IMR-90 (cell line): ENCODE data around the gene TSHZ3. TPM values are rescaled to one million over a fixed set of nuclear protein-coding genes. Genes with fewer than 3 reads are reported as not detected.

ENCODE experiments used
- ATAC-seq: fragments of 200-7000 bp; cut with Tn5 transposase; 2 replicates; pipeline ENCODE4 v1.9.1; 2020; ENCODE audit warnings: low read depth, mild to moderate bottlenecking, moderate library complexity
- BruUV-seq: library from RNA; stranded (reverse); fragments of 400-500 nt; replicated peaks from 2 replicates; lab custom pipeline; 2021; lab: Mats Ljungman, UMichigan
- CTCF ChIA-PET: fragments of 300-600 bp; formaldehyde crosslinking; extraction: SDS; loops from one replicate; lab custom pipeline; 2021; ENCODE audit warnings: antibody characterized with exemption; lab: Yijun Ruan, JAX
- POLR2A ChIA-PET: fragments of 300-600 bp; sonication (Branson Sonifier 250); formaldehyde crosslinking; loops from one replicate; lab custom pipeline; 2022; ENCODE audit warnings: antibody characterized with exemption; ENCODE audit not compliant: unreplicated experiment; lab: Charles Lee
- DNase-seq: peaks from one replicate; pipeline ENCODE4 v3.0.0; 2013
- H2AFZ ChIP-seq: replicated peaks from 2 replicates; pipeline ENCODE3; 2013; ENCODE audit warnings: low read length, mild to moderate bottlenecking; ENCODE audit not compliant: poor library complexity
- H2AK5ac ChIP-seq: 2 replicates; pipeline ENCODE4 v1.6.1; 2013; ENCODE audit warnings: low read depth, low read length, inconsistent platforms
- H2AK9ac ChIP-seq: replicated peaks from 2 replicates; pipeline ENCODE3; 2013; ENCODE audit warnings: mild to moderate bottlenecking, low read depth, low read length, moderate library complexity; ENCODE audit not compliant: poor library complexity
- H2BK120ac ChIP-seq: 2 replicates; pipeline ENCODE4 v1.6.1; 2013; ENCODE audit warnings: low read depth, low read length, inconsistent platforms
- H2BK15ac ChIP-seq: 3 replicates; pipeline ENCODE4 v1.6.1; 2013; ENCODE audit warnings: low read depth, low read length, inconsistent platforms
- H2BK20ac ChIP-seq: 2 replicates; pipeline ENCODE4 v1.6.1; 2013; ENCODE audit warnings: low read depth, mild to moderate bottlenecking, inconsistent platforms, low read length, moderate library complexity
- H2BK5ac ChIP-seq: 2 replicates; pipeline ENCODE4 v1.6.1; 2013; ENCODE audit warnings: mild to moderate bottlenecking, low read depth, low read length, inconsistent platforms; ENCODE audit not compliant: poor library complexity, severe bottlenecking
- H3K14ac ChIP-seq: replicated peaks from 2 replicates; pipeline ENCODE4 v1.6.1; 2013; ENCODE audit warnings: low read depth, low read length, inconsistent platforms
- H3K18ac ChIP-seq: 2 replicates; pipeline ENCODE4 v1.6.1; 2013; ENCODE audit warnings: low read depth, low read length, control low read depth
- H3K23ac ChIP-seq: 2 replicates; pipeline ENCODE4 v1.6.1; 2013; ENCODE audit warnings: low read depth, low read length, inconsistent platforms
- H3K27ac ChIP-seq: 2 replicates; pipeline ENCODE4 v1.5.1; 2013; ENCODE audit warnings: mild to moderate bottlenecking, control low read depth, low read length; ENCODE audit not compliant: insufficient read depth
- H3K27me3 ChIP-seq: 2 replicates; pipeline ENCODE4 v1.6.1; 2013; ENCODE audit warnings: low read length; ENCODE audit not compliant: control insufficient read depth, insufficient read depth
- H3K36me3 ChIP-seq: 2 replicates; pipeline ENCODE4 v1.6.1; 2013; ENCODE audit warnings: low read length, mixed read lengths; ENCODE audit not compliant: control insufficient read depth, insufficient read depth
- H3K4ac ChIP-seq: 2 replicates; pipeline ENCODE4 v1.6.1; 2013; ENCODE audit warnings: low read depth, low read length, inconsistent platforms
- H3K4me1 ChIP-seq: 2 replicates; pipeline ENCODE4 v1.6.1; 2013; ENCODE audit warnings: low read length, mixed read lengths; ENCODE audit not compliant: control insufficient read depth, insufficient read depth
- H3K4me2 ChIP-seq: 2 replicates; pipeline ENCODE4 v1.6.1; 2013; ENCODE audit warnings: low read depth, mild to moderate bottlenecking, control low read depth, low read length, moderate library complexity
- H3K4me3 ChIP-seq: 2 replicates; pipeline ENCODE4 v1.5.1; 2013; ENCODE audit warnings: low read depth, mild to moderate bottlenecking, control low read depth, low read length, moderate library complexity; ENCODE audit not compliant: insufficient read depth
- H3K56ac ChIP-seq: 2 replicates; pipeline ENCODE4 v1.6.1; 2013; ENCODE audit warnings: low read length, inconsistent platforms; ENCODE audit not compliant: insufficient read depth; ENCODE audit errors: extremely low read depth
- H3K79me1 ChIP-seq, 2 experiments: 2 replicates each; pipeline ENCODE4 v1.6.1; 2013; ENCODE audit warnings: low read length in 2 of 2, inconsistent platforms in 1 of 2, low read depth in 1 of 2
- H3K9ac ChIP-seq: 2 replicates; pipeline ENCODE4 v1.6.1; 2013; ENCODE audit warnings: low read depth, low read length, control low read depth
- H3K9me1 ChIP-seq: 2 replicates; pipeline ENCODE4 v1.6.1; 2013; ENCODE audit warnings: low read length, inconsistent platforms; ENCODE audit not compliant: insufficient read depth
- H3K9me3 ChIP-seq: 2 replicates; pipeline ENCODE4 v1.6.1; 2013; ENCODE audit warnings: low read length; ENCODE audit not compliant: control insufficient read depth, insufficient read depth
- H4K20me1 ChIP-seq: 2 replicates; pipeline ENCODE4 v1.6.1; 2013; ENCODE audit warnings: low read length, inconsistent platforms; ENCODE audit not compliant: insufficient read depth
- H4K5ac ChIP-seq: 2 replicates; pipeline ENCODE4 v1.6.1; 2013; ENCODE audit warnings: mild to moderate bottlenecking, low read depth, low read length, control low read depth
- H4K8ac ChIP-seq, 2 experiments: 2 replicates each; pipeline ENCODE4 v1.6.1; 2013; ENCODE audit warnings: low read depth in 2 of 2, low read length in 2 of 2, control low read depth in 1 of 2, inconsistent platforms in 1 of 2
- H4K91ac ChIP-seq: 2 replicates; pipeline ENCODE4 v1.6.1; 2013; ENCODE audit warnings: low read depth, low read length, inconsistent platforms; ENCODE audit not compliant: insufficient read depth
- NFE2L2 ChIP-seq: fragments of 150-350 bp; IDR thresholded peaks from 2 replicates; pipeline ENCODE4 v1.6.1; 2016; ENCODE audit warnings: low read depth, mild to moderate bottlenecking, low read length
- WGBS, 2 experiments: methylation state at CpG; one replicate each; pipeline versions ENCODE4 v1.1.5 to v1.1.7; 2013; ENCODE audit warnings: missing lambda C conversion rate in 2 of 2; ENCODE audit not compliant: insufficient read length in 1 of 2; ENCODE audit errors: extremely low coverage in 2 of 2; 5-methylcytosine and 5-hydroxymethylcytosine counted together
- dilution Hi-C: fragments of 300-500 bp; cut with HindIII; formaldehyde crosslinking; loops from one replicate; pipeline ENCODE4 v1.14.3; 2018; ENCODE audit warnings: low sequenced_read_pairs; ENCODE audit not compliant: unreplicated experiment
- in situ Hi-C: fragments of 300-500 bp; cut with MboI; formaldehyde crosslinking; loops from 3 replicates; pipeline ENCODE4 v1.14.3; 2019; ENCODE audit warnings: low sequenced_read_pairs, inconsistent platforms, mixed read lengths
- intact Hi-C: fragments of 100-400 bp; cut with micrococcal nuclease; formaldehyde crosslinking; loops from 2 replicates; pipeline ENCODE4 v1.10.0; 2022
- polyA plus RNA-seq, 3 experiments: library from polyadenylated mRNA; depleted of rRNA; stranded (reverse); fragments of >200 nt; gene quantifications; 2 replicates each; pipeline ENCODE4 v1.2.3, GENCODE V29; 2012; ENCODE audit warnings: low replicate concordance in 1 of 3
- total RNA-seq: library from RNA; depleted of rRNA; stranded (reverse); fragments of >200 nt; gene quantifications from 2 replicates; pipeline ENCODE4 v1.2.3, GENCODE V29; 2012

TSHZ3 gene
- total and polyA plus RNA-seq, 2 of the 4 experiments (the other 2 are of a cell fraction): 8.1 to 13.0 TPM

GRCh38 chr19:31255831-31256592, 93.2 kb downstream of the TSHZ3 start:
- Histone ChIP-seq H2BK20ac (no peak overlapping the region), H3K4me2 (no peak overlapping the region), H2BK15ac (no peak overlapping the region), H3K4me1 (peaks cover 9% of the 10 kb centered on the region; the same call in 1 of the 2 replicates), H4K8ac (no peak overlapping the region), H2AFZ (no peak overlapping the region), H3K9ac (no peak overlapping the region), H3K27ac (no peak overlapping the region), H3K23ac (no peak overlapping the region), H2BK5ac (no peak overlapping the region), H3K79me1 (no peaks in the 10 kb centered on the region), H4K91ac (no peak overlapping the region), H3K9me1 (peaks cover 12% of the 10 kb centered on the region; the same call in 1 of the 2 replicates), H4K20me1 (no peaks in the 10 kb centered on the region), H3K36me3 (no peaks in the 10 kb centered on the region), H3K56ac (no peak overlapping the region), H3K27me3 (no peaks in the 10 kb centered on the region), H2BK120ac (no peak overlapping the region), H3K14ac (no peak overlapping the region), H2AK5ac (no peak overlapping the region), H3K4me3 (no peak overlapping the region), H3K18ac (no peak overlapping the region), H2AK9ac (no peak overlapping the region), H3K4ac (no peak overlapping the region), H3K9me3 (no peaks in the 10 kb centered on the region), H4K5ac (no peak overlapping the region)
- in situ Hi-C loops: no loop called here
- ChIA-PET CTCF (no interaction called here), POLR2A (no interaction called here)
- 80% methylated on average over 1 of the region's 11 CpGs; no CpG with 5 or more reads in 1 of the 2 experiments for WGBS, 2 experiments
- DNase-seq (no peak), ATAC-seq (no peak)
- intact Hi-C loops: no loop called here
- TF ChIP-seq NFE2L2: no peak
- dilution Hi-C loops: no loop called here
- BruUV-seq: no TSS peak
